ENCODE results near the gene CCDC112. TPM values are rescaled to one million over a fixed set of nuclear protein-coding genes. Genes with fewer than 3 reads are reported as not detected.

CCDC112 gene
- total RNA-seq, 1 experiment from 2014 or later, result 13.4 TPM

DNA sequence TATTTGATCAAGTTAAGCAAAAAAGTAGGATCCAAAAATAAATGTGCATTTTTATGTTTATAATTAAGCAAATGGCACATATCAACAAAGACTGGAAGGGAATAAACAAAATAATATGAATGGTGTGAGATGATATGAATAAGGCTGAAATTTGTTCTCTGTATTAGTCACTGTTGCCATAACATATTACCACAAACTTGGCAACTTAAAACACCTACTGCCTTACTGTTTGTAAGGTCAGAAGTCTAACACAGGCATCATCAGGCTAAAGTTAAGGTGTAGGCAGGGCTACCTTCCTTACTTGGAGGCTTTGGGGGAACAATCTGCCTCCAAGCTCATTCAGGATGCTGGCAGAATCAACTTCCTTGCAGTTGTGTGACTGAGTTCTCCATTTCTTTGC is 53.0 kb downstream of the CCDC112 start:
- Histone ChIP-seq H3K36me3 (ENCODE audit: insufficient read depth, low read length, poor library complexity, severe bottlenecking) (peaks cover 11% of the 10 kb centered on the region), H3K4me1 (ENCODE audit: insufficient read depth, low read length, poor library complexity, severe bottlenecking) (no peaks in the 10 kb centered on the region), H3K27ac (ENCODE audit: low read depth, low read length, poor library complexity, severe bottlenecking) (no peak overlapping the region), H3K27me3 (replicated peaks; ENCODE audit: insufficient read depth, low read depth, low read length, poor library complexity) (no peaks in the 10 kb centered on the region), H3K9me3 (ENCODE audit: low read depth, low read length, poor library complexity, severe bottlenecking) (no peaks in the 10 kb centered on the region), H3K4me3 (ENCODE audit: low read depth, low read length, poor library complexity, severe bottlenecking) (no peak overlapping the region)
- intact Hi-C loops (cut with micrococcal nuclease; ENCODE audit: unreplicated experiment), result loop anchor here (10.0 kb wide), 2 partner anchors 459 to 1569 kb away; no protein-coding TSS in a partner anchor
- no peak for DNase-seq (ENCODE audit: low spot score)
- ChIA-PET CTCF (no interaction called here), POLR2A (ENCODE audit: low non-redundant PET) (no interaction called here)
- TF ChIP-seq CTCF (conservative IDR thresholded peaks at IDR 0.05; ENCODE audit: low read depth, low read length), result no peak
- BruUV-seq (replicated peaks), result no TSS peak

DNA sequence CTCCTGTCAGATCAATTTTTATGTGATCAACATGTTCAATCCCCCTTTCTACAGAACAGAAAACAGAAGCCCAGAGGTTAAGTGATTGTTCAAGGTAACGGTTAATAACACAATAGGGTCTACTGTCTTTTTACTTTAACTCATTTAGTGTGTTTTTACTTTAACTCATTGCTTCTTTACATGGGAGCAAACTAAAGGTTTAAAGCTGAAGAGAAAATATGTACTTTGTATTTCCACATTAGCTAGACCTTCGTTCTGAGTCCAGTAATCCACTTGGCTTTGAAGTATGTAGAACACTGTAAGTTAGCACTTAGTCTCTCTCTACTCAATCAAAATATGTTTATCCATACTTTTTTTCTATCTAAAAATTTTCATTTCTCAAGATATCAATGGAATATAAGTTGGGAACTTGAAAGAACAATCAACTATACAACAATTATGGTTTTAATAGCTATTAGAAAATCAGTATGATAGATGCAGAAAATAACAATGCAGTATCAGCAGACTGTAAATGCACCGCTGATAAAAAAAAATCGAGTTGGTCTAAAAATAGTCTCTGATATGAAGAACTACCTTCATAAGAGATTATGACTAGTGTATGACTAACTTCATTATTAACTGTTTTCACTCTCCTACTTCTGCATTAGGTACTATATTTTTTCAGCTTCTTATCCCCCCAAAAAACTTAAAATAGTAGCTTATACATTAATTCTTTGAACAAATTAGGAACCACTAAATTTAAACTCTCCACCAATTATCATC is 54.4 kb downstream of the CCDC112 start:
- H3K36me3 ChIP-seq (ENCODE audit: insufficient read depth, low read length, poor library complexity, severe bottlenecking), result peaks cover 11% of the 10 kb centered on the region
- no peaks in the 10 kb centered on the region for H3K4me1 ChIP-seq (ENCODE audit: insufficient read depth, low read length, poor library complexity, severe bottlenecking)
- ChIA-PET CTCF (no interaction called here), POLR2A (ENCODE audit: low non-redundant PET) (no interaction called here)
- no peaks in the 10 kb centered on the region for H3K27me3 ChIP-seq (replicated peaks; ENCODE audit: insufficient read depth, low read depth, low read length, poor library complexity)
- intact Hi-C loops (cut with micrococcal nuclease; ENCODE audit: unreplicated experiment), result loop anchor here (10.0 kb wide), 2 partner anchors 457 to 1567 kb away; no protein-coding TSS in a partner anchor
- no peaks in the 10 kb centered on the region for H3K9me3 ChIP-seq (ENCODE audit: low read depth, low read length, poor library complexity, severe bottlenecking)
- no peak overlapping the region for H3K27ac ChIP-seq (ENCODE audit: low read depth, low read length, poor library complexity, severe bottlenecking)
- TF ChIP-seq EZH2 (IDR thresholded peaks at IDR 0.05; ENCODE audit: borderline replicate concordance, low read depth, low read length, poor library complexity, severe bottlenecking) (no peak), CTCF (conservative IDR thresholded peaks at IDR 0.05; ENCODE audit: low read depth, low read length) (no peak)
- H3K4me3 ChIP-seq (ENCODE audit: low read depth, low read length, poor library complexity, severe bottlenecking), result no peak overlapping the region
- BruUV-seq (replicated peaks), result no TSS peak
- no peak for DNase-seq (ENCODE audit: low spot score)

DNA sequence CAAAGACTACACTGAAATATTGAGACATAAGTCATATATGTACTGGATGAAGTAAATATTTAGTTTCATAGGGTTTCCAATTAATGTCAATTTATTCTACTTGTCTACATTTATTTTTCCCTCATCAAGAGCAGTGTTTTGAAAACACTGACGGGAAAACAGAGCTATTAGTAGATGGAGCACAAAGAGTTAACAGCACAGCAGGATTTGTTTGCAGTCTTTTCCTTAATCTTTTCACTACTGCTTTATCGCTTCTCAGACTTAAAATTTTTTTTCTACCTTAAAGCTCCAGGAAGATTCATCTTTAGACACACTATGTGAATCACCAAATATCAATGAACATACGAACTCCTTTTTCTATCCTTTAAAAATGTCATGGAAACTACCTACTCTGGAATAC is 59.4 kb downstream of the CCDC112 start:
- no peak for DNase-seq (ENCODE audit: low spot score)
- CTCF ChIA-PET, result no interaction called here

More for the DNA sequence above, 59.4 kb downstream of the CCDC112 start:
- H3K4me1 ChIP-seq (ENCODE audit: insufficient read depth, low read length, poor library complexity, severe bottlenecking), result no peaks in the 10 kb centered on the region
- peaks cover 11% of the 10 kb centered on the region for H3K36me3 ChIP-seq (ENCODE audit: insufficient read depth, low read length, poor library complexity, severe bottlenecking)
- no peaks in the 10 kb centered on the region for H3K27me3 ChIP-seq (replicated peaks; ENCODE audit: insufficient read depth, low read depth, low read length, poor library complexity)
- TF ChIP-seq CTCF (conservative IDR thresholded peaks at IDR 0.05; ENCODE audit: low read depth, low read length), result no peak
- BruUV-seq (replicated peaks), result no TSS peak
- H3K9me3 ChIP-seq (ENCODE audit: low read depth, low read length, poor library complexity, severe bottlenecking), result no peaks in the 10 kb centered on the region
- no peak overlapping the region for H3K4me3 ChIP-seq (ENCODE audit: low read depth, low read length, poor library complexity, severe bottlenecking)
- POLR2A ChIA-PET (ENCODE audit: low non-redundant PET), result interaction anchor here (0.6 kb wide), 1 partner anchor 20 kb away, joined by 3 read pairs; no protein-coding TSS in a partner anchor
- intact Hi-C loops (cut with micrococcal nuclease; ENCODE audit: unreplicated experiment), result no loop called here
- no peak overlapping the region for H3K27ac ChIP-seq (ENCODE audit: low read depth, low read length, poor library complexity, severe bottlenecking)

All from A673 (cell line).